B cell (primary cell): ENCODE data around the gene SELL. TPM values are rescaled to one million over a fixed set of nuclear protein-coding genes. Genes with fewer than 3 reads are reported as not detected.

Source experiments
- ATAC-seq: fragments of 200-7000 bp; cut with Tn5 transposase; one replicate; pipeline ENCODE4 v1.10.0; 2021; ENCODE audit warnings: low read depth, mild to moderate bottlenecking, moderate number of reproducible peaks, moderate library complexity
- CTCF ChIA-PET: fragments of 350-600 bp; sonication (Branson Sonifier 250); formaldehyde crosslinking; loops from one replicate; lab custom pipeline; 2021; ENCODE audit warnings: antibody characterized with exemption, inconsistent platforms; lab: Charles Lee
- POLR2A ChIA-PET: fragments of 350-600 bp; sonication (Branson Sonifier 250); formaldehyde crosslinking; loops from one replicate; lab custom pipeline; 2021; ENCODE audit warnings: antibody characterized with exemption; lab: Charles Lee
- DNase-seq: peaks from one replicate; pipeline ENCODE4 v3.0.0; 2013
- H2AFZ ChIP-seq: 2 replicates; pipeline ENCODE4 v1.6.1; 2012; ENCODE audit warnings: mild to moderate bottlenecking, low read depth, low read length; ENCODE audit not compliant: insufficient read depth, poor library complexity, severe bottlenecking
- H3K27ac ChIP-seq, 2 donors: 1 replicate in 1 of 2; 2 replicates in 1 of 2; pipeline ENCODE4 v1.5.1; 2012 to 2013; ENCODE audit warnings: low read length in 2 of 2, mild to moderate bottlenecking in 2 of 2, moderate library complexity in 1 of 2
- H3K27me3 ChIP-seq, 4 experiments: fragments of 200-600 bp in 1 of 4; sonication (generic) in 1 of 4; replicated peaks in 1 of 4; 1 replicate in 2 of 4; 2 replicates in 2 of 4; pipeline versions ENCODE4 v1.6.1 to v1.7.0; 2013 to 2016; ENCODE audit warnings: low read length in 3 of 4, mild to moderate bottlenecking in 2 of 4, mixed read lengths in 1 of 4, moderate library complexity in 1 of 4; ENCODE audit not compliant: insufficient read depth in 4 of 4, control insufficient read depth in 3 of 4; ENCODE audit errors: control extremely low read depth in 1 of 4
- H3K36me3 ChIP-seq, 2 experiments: replicated peaks in 1 of 2; 1 replicate in 1 of 2; 2 replicates in 1 of 2; pipeline versions ENCODE4 v1.6.1 to v1.7.1; 2013; ENCODE audit warnings: low read length in 1 of 2; ENCODE audit not compliant: insufficient read depth in 2 of 2, control insufficient read depth in 1 of 2; ENCODE audit errors: control extremely low read depth in 1 of 2, extremely low read depth in 1 of 2
- H3K4me1 ChIP-seq, 2 donors: fragments of 200-600 bp in 1 of 2; sonication (generic) in 1 of 2; 1 replicate in 1 of 2; 2 replicates in 1 of 2; pipeline versions ENCODE4 v1.5.1 to v1.6.1; 2013 to 2017; ENCODE audit warnings: low read length in 2 of 2; ENCODE audit not compliant: control insufficient read depth in 2 of 2, insufficient read depth in 2 of 2
- H3K4me2 ChIP-seq: replicated peaks from 2 replicates; pipeline ENCODE3; 2012; ENCODE audit warnings: mild to moderate bottlenecking, low read depth, low read length; ENCODE audit not compliant: poor library complexity, severe bottlenecking
- H3K4me3 ChIP-seq, 5 experiments: fragments of 200-600 bp in 1 of 5; sonication (generic) in 1 of 5; 1 replicate in 3 of 5; 2 replicates in 2 of 5; pipeline versions ENCODE4 v1.5.1 to v1.7.0; 2011 to 2016; ENCODE audit warnings: low read length in 4 of 5, mild to moderate bottlenecking in 4 of 5, low read depth in 2 of 5, control low read depth in 1 of 5, moderate library complexity in 1 of 5; ENCODE audit not compliant: insufficient read depth in 1 of 5; ENCODE audit errors: control extremely low read depth in 1 of 5, extremely low read depth in 1 of 5
- H3K79me2 ChIP-seq: fragments of 200-600 bp; sonication (generic); one replicate; pipeline ENCODE4 v1.6.0; 2016; ENCODE audit warnings: low read length; ENCODE audit not compliant: control insufficient read depth, insufficient read depth
- H3K9ac ChIP-seq: fragments of 200-600 bp; sonication (generic); 2 replicates; pipeline ENCODE4 v1.6.1; 2017; ENCODE audit warnings: mild to moderate bottlenecking, low read length, moderate library complexity
- H3K9me3 ChIP-seq, 3 donors: one replicate each; pipeline versions ENCODE4 v1.6.1 to v1.7.1; 2013; ENCODE audit warnings: low read length in 2 of 3; ENCODE audit not compliant: control insufficient read depth in 2 of 3, insufficient read depth in 1 of 3; ENCODE audit errors: control extremely low read depth in 1 of 3
- H4K20me1 ChIP-seq: 2 replicates; pipeline ENCODE4 v1.6.0; 2012; ENCODE audit warnings: mild to moderate bottlenecking, low read length; ENCODE audit not compliant: insufficient read depth, control insufficient read depth, poor library complexity, severe bottlenecking
- H3K27ac Mint-ChIP-seq: one replicate; pipeline ENCODE4 v1.8.0; 2021; ENCODE audit warnings: mixed read lengths
- H3K27me3 Mint-ChIP-seq: one replicate; pipeline ENCODE4 v1.8.0; 2021; ENCODE audit warnings: mixed read lengths
- H3K4me1 Mint-ChIP-seq: one replicate; pipeline ENCODE4 v1.8.0; 2021; ENCODE audit warnings: mixed read lengths
- H3K4me3 Mint-ChIP-seq: one replicate; pipeline ENCODE4 v1.8.0; 2021; ENCODE audit warnings: mixed read lengths
- H3K9me3 Mint-ChIP-seq: one replicate; pipeline ENCODE4 v1.8.0; 2022; ENCODE audit warnings: mixed read lengths; ENCODE audit not compliant: insufficient read depth
- CTCF ChIP-seq: fragments of 200-600 bp; IDR thresholded peaks from one replicate; pipeline ENCODE4 v1.8.0; 2022; ENCODE audit warnings: antibody characterized with exemption, mild to moderate bottlenecking
- EZH2 ChIP-seq: IDR thresholded peaks from 2 replicates; pipeline ENCODE4 v1.6.1; 2012; ENCODE audit warnings: borderline replicate concordance, low read depth, mild to moderate bottlenecking, moderate library complexity, low read length; ENCODE audit not compliant: insufficient read depth, poor library complexity, severe bottlenecking
- WGBS: methylation state at CpG from one replicate; pipeline ENCODE4 v1.1.5; 2013; ENCODE audit warnings: missing lambda C conversion rate; ENCODE audit not compliant: insufficient coverage; 5-methylcytosine and 5-hydroxymethylcytosine counted together
- intact Hi-C: fragments of 100-400 bp; cut with micrococcal nuclease; formaldehyde crosslinking; loops from one replicate; pipeline ENCODE4 v1.10.0; 2022
- polyA plus RNA-seq: library from polyadenylated mRNA; depleted of rRNA; stranded (reverse); fragments of >200 nt; gene quantifications from 2 replicates; pipeline ENCODE4 v1.2.3, GENCODE V29; 2012
- total RNA-seq, 2 donors: library from RNA; stranded (reverse); fragments of 120-200 nt in 1 of 2; gene quantifications; 1 replicate in 1 of 2; 2 replicates in 1 of 2; pipeline versions ENCODE4 v1.2.3 to v1.2.4, GENCODE V29; 2013 to 2022

SELL gene
- total and polyA plus RNA-seq, 2 donors (not counting 1 experiment from before 2014, with no cell fraction given), result 250 to 258 TPM

GRCh38 chr1:169707912-169708604 lies 3.4 kb downstream of the SELL start:
- Histone ChIP-seq H3K36me3 (peaks cover 10 to 59% of the 10 kb centered on the region in 2 experiments), H3K4me3 (peak overlapping the region; percentile 50 to 99 (median 82)), H4K20me1 (peaks cover 7% of the 10 kb centered on the region), H3K9ac (peak overlapping the region; percentile 78), H3K4me2 (peak overlapping the region; percentile 73), H3K9me3 (no peaks in the 10 kb centered on the region), H3K27me3 (no peaks in the 10 kb centered on the region), H2AFZ (peak overlapping the region; percentile 17), H3K79me2 (peaks cover 80% of the 10 kb centered on the region), H3K4me1 (peaks cover 51 to 56% of the 10 kb centered on the region in 2 donors), H3K27ac (peak overlapping the region; percentile 46 to 87)
- Mint-ChIP-seq H3K27me3 (no peaks in the 10 kb centered on the region), H3K4me1 (peaks cover 69% of the 10 kb centered on the region), H3K27ac (peak overlapping the region; percentile 96), H3K4me3 (peak overlapping the region; percentile 92), H3K9me3 (no peaks in the 10 kb centered on the region)
- ChIA-PET CTCF (interaction anchor here (0.9 to 7.1 kb wide), 11 partner anchors 8 to 122 kb away, joined by 3 to 176 read pairs (median 9); partner anchors contain the start of gene F5), POLR2A (interaction anchor here (0.6 to 1.5 kb wide), 4 partner anchors 12 to 106 kb away, joined by 4 to 5 read pairs (median 4); no protein-coding TSS in a partner anchor)
- ATAC-seq, result peak; percentile 8
- 16% methylated on average over 4 of the region's 9 CpGs for WGBS
- TF ChIP-seq EZH2 (no peak), CTCF (no peak)
- no peak for DNase-seq
- intact Hi-C loops, result loop anchor here (1.0 to 10.0 kb wide), 2 partner anchors 11 to 1777 kb away; partner anchors contain the start of gene PRRC2C

DNA sequence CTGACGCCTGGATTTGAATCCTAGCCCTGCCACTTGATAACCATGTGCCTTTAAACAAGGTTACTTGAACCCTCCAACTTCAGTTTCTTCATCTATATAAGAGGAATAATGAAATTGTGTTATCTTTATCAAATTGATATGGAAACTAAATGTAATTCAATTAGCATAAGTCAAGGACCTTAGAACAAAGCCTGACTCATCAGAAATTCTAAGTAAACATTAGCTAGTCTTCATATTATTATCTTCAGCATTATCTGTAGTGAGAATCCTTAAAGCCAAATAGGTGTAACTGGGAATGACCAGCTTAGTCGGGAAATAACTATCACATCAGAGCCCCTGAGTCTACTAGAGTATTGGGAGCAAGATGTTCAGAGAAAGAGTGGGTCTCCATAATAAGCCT lies 6.6 kb downstream of the SELL start:
- H4K20me1 ChIP-seq, result peaks cover 7% of the 10 kb centered on the region
- peak overlapping the region in 3 of 5 experiments; percentile 5 to 43 (median 16) for H3K4me3 ChIP-seq
- WGBS, result no CpG with 5 or more reads among the region's 2 CpGs
- POLR2A ChIA-PET, result interaction anchor here (0.6 kb wide), 1 partner anchor 1560 kb away, joined by 3 read pairs; no protein-coding TSS in a partner anchor
- peak overlapping the region; percentile 16 for H3K9ac ChIP-seq
- DNase-seq (no peak), ATAC-seq (no peak)
- TF ChIP-seq EZH2 (no peak), CTCF (no peak)
- H3K4me2 ChIP-seq, result peak overlapping the region; percentile 73
- no peak overlapping the region for H2AFZ ChIP-seq
- H3K9me3 ChIP-seq, result no peaks in the 10 kb centered on the region
- peak overlapping the region; percentile 94 for H3K27ac Mint-ChIP-seq
- intact Hi-C loops, result loop anchor here (10.0 kb wide), 1 partner anchor 1780 kb away; the partner anchor contains the start of gene PRRC2C
- peak overlapping the region; percentile 21 to 87 for H3K27ac ChIP-seq
- no peaks in the 10 kb centered on the region for H3K27me3 Mint-ChIP-seq
- CTCF ChIA-PET, result interaction anchor here (1.2 to 7.1 kb wide), 4 partner anchors 10 to 119 kb away, joined by 4 to 176 read pairs (median 61); partner anchors contain the start of gene F5
- H3K4me1 ChIP-seq, result peaks cover 79 to 84% of the 10 kb centered on the region in 2 donors
- H3K36me3 ChIP-seq, result peaks cover 20 to 91% of the 10 kb centered on the region in 2 experiments
- peaks cover 95% of the 10 kb centered on the region for H3K79me2 ChIP-seq
- no peaks in the 10 kb centered on the region for H3K27me3 ChIP-seq
- no peaks in the 10 kb centered on the region for H3K9me3 Mint-ChIP-seq
- H3K4me1 Mint-ChIP-seq, result peaks cover 86% of the 10 kb centered on the region
- peak overlapping the region; percentile 86 for H3K4me3 Mint-ChIP-seq
